Stimulated activated CD8-positive, alpha-beta memory T cell treated with anti-CD3 and anti-CD28 coated beads, Interleukin-12 subunit alpha, Interleukin-12 subunit beta, amount 100 ng/mL, for 24 hours (primary cell): ENCODE measurements around the gene MTMR1.

Source experiments
- DNase-seq: peaks from one replicate; pipeline ENCODE4 v3.0.0-alpha.2; 2020; ENCODE audit errors: extremely low read depth

MTMR1 gene

DNA sequence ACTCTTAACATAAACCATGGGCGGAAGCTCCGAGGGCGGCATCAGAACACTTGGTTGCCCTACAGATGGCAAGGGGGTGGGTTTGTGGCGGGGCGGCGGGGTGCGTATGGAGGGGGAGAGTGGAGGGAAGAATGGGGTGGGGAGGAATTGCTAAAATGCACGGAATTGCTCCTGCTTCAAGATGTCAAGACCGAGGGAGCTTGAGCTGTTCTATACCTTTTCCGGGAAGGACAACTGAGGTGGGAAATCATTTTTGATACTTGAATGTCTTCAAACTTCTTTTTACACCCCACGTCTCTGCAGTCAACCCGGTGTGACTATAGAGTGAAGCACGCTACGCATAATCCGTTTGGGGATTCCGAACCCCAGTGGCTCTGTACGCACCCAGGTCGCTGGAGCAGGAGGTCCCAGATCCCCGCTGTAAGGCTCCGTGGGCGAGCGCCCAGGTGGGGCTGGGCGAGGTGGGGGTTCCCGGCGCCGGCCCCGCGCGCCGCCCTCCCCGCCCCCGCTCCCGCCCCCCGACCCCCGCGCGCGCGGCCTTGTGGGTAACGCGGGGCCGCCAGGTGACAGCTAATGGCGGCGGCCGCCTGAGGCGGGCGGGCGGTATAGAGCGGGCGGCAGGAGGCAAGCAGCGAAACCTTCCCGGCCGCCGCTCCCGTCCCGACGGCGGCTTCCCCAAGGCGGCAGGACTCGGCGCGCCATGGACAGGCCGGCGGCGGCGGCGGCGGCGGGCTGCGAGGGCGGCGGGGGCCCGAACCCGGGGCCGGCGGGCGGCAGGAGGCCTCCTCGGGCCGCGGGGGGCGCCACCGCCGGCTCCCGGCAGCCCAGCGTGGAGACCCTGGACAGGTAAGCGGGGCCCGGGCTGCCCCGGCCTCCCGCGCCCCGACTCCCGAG lies at the start of gene MTMR1:
Gene MTMR1, plus strand, starts transcription at position 566 of the 894 bp plus-strand sequence. Its CDS starts 135 bp downstream, at position 701.
- no peak for DNase-seq

DNA sequence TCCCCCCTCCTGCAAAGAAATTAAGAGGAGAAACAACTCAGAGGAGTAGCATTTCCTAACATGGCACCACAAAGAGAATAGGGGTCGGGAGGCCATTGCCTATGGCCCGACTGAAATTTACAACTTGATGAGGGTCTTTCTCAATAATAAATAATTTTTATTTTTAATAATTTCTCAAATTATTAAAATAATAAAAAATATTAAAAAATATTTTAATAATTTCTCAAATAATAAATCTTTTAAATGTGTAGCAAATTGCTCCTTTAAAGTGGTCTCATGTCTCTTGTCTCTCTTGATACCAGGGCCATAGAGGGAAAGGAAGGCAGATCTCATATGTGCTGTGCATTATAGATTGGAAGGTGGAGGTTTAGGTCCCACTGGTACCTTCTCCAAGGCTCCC lies 49.2 kb upstream of the MTMR1 start:
- no peak for DNase-seq

- DNase-seq, result no peak
Observed at GRCh38 chrX:150644422-150644821, 48.8 kb upstream of the MTMR1 start.

- DNase-seq, result no peak
Observed at GRCh38 chrX:150647331-150647730, 45.9 kb upstream of the MTMR1 start.

GRCh38 chrX:150648296-150648940 lies 44.8 kb upstream of the MTMR1 start:
- DNase-seq, result no peak

- no peak for DNase-seq
Observed at GRCh38 chrX:150649096-150649870, 43.9 kb upstream of the MTMR1 start.

GRCh38 chrX:150651906-150652305 lies 41.3 kb upstream of the MTMR1 start:
- no peak for DNase-seq

DNA sequence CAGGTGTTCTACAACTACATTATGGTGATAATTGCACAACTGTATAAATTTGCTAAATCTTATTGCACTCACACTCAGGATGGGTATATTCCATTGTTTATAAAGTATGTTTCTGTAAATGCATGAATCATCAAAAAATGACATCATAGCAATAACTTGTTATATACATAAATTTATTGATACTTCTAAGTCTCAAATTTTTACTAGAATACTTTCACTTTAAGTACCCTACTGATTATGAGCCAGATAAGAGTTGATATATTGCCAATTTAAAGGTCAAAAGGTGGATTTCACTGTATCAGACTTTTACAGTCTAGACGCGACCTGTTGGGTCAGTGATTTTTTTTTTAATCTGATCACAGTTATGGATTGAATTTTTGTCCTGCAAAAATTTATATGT lies 37.4 kb upstream of the MTMR1 start:
- DNase-seq, result no peak

DNA sequence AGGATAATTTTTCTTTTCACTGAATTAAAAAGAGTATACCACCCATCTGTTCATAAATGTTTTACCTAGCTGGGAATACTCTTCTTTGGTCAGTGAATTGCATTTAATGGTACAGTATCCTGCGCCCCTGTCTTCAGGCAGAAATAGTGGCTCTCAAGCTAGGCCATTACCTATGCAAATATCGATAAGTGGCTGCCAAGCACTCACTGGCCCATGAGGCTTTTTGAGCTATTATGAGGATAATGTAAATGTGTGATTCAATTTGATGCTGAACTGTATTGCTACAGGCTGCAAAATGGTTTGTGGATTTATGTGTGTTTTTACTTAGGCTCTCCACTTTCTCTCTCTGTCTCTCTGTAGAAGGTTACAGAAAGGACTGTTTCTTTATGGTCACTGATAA lies 30.1 kb upstream of the MTMR1 start:
- no peak for DNase-seq

- no peak for DNase-seq
Observed at GRCh38 chrX:150664290-150664689, 28.9 kb upstream of the MTMR1 start.

DNA sequence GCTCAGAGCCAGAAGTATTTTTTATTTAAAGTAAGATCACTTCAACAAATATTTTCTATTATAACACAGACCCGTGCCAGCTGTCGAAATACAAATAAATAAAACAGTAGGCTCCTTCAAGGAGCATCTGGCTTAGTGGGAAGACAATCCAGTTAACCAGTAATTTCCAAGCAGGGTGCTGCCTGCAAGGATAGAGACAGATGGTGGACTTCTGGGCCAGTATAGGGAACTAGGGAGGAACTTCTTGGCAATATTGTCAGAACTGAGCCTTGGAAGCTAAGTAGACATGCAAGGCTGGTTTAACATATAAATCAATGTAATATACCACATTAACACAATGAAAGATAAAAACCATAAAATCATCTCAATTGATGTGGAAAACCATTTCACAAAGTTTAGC lies 17.0 kb upstream of the MTMR1 start:
- no peak for DNase-seq

- no peak for DNase-seq
Observed at GRCh38 chrX:150680974-150681373, 12.2 kb upstream of the MTMR1 start.

GRCh38 chrX:150683112-150683511 lies 10.1 kb upstream of the MTMR1 start:
- DNase-seq, result no peak

GRCh38 chrX:150683536-150684146 lies 9.6 kb upstream of the MTMR1 start:
- no peak for DNase-seq

DNA sequence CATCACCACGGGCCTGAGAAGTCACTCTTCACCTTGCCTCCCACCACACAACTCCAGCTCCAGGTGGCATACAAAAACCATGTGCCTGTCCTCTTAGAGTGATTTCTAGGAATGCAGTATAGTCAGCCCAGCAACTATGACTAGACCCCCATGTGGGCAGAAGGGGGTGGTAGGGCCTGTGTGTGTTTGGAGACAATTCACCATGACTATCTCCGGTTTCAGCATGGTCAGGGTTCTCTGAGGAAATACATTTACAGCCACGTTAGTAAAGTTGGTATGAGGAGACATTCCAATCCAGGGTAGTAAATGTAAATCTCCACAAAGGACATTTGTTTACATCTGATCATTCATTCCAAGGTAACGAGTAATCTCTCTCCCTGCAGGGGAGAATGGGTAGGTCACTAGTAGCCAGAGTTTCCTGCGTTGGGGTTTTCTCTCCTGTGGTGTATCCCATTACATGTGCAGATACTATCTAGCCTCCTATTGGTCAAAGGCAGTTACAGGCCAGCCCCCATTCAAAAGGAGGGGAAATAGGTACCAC lies 4.2 kb upstream of the MTMR1 start:
- DNase-seq, result no peak

DNA sequence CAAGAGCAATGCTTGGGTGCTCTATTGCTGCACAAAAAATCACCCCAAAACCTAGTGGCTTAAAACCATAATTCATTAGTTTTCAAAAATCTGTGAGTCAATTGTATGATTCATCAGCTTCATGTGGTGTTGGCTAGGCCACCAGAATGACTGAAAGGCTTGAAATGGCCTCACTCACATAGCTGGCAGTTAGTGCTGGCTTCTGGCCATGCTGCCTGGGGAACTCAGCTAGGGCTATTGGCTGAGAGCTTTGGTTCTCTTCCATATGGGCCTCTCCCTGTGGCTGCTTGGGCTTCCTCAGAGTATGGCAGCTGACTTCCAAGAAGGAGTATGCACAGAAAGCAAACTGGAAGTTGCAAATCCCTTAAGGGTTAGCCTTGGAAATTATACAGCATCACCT lies 3.1 kb upstream of the MTMR1 start:
- no peak for DNase-seq

- DNase-seq, result no peak
Observed at GRCh38 chrX:150692296-150692695, 900 bp upstream of the MTMR1 start.

DNA sequence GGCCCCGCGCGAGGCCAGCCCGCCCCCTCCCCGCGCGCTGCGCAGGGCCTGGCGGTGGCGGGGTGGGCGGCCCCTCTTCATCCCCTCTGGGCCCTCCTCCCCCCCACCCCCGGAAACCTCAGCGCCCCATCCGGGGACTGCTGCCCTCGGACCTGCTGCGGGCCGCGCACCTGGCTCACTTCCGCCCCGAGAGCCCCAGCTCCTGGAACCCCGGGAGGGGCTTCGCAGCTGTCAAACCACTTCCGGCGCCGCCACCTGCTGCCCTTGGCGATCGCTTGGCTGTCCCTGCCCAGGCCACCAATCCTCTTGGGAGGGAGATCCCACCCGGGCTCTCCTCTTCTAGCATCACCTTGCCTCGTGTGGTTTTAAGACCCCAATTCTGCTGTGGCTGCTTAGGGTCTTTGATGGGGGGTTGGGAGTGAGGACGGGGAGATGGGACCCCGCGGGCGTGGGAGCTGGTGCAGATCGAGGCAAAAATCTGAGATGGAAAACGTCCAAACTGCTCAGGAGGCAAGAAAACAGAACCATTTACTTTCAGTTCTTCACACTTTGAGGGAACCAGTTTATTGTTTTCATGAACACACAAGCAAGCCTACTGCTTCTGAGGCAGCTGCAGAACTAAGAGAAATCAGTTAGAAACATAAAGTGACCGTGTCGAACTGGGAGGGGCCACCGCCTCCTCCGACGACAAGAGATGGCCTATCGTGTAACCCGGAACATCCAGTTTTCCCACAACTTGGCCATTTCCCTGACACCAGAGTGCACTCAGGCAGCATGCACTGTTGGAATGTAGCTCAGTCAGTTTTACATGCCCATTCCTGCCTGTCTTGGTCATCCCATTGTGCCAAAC lies 754 bp downstream of the MTMR1 start:
- no peak for DNase-seq

- no peak for DNase-seq
Observed at GRCh38 chrX:150694738-150695410, 1.7 kb downstream of the MTMR1 start.

DNA sequence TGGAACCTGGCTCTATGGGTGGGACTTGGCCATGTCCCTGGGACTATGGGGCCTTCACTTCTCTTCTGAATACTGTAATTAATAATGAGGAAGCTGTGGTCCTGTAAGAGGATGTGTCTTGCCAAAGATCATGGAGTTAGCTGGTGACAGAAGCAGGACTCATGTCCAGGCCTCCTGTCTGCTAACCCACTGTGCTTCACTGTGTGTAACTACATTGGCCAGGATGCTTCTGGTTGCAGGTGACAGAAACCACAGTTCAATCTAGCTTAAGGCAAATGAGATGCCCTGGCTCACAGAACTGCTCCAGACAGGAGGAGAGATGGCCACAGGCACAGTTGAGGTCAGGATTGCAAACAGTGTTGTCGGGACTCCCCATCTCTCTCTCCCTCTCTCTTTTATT lies 3.1 kb downstream of the MTMR1 start:
- DNase-seq, result no peak
